Left renal cortex interstitium (tissue), 4 donors: Measurements from ENCODE around the gene KCNIP4. TPM values are rescaled to one million over a fixed set of nuclear protein-coding genes. Genes with fewer than 3 reads are reported as not detected.

Experiments
- DNase-seq, 4 donors: peaks; one replicate each; pipeline ENCODE4 v3.0.0-alpha.2; 2013; ENCODE audit warnings: low read depth in 4 of 4, low spot score in 2 of 4, missing footprints in 1 of 4
- polyA plus RNA-seq, 4 donors: library from polyadenylated mRNA; unstranded; fragments of 120-200 nt; gene quantifications; one replicate each; pipeline ENCODE4 v1.2.1, GENCODE V29; 2013; ENCODE audit not compliant: insufficient read length in 4 of 4

The KCNIP4 gene
- polyA plus RNA-seq, 4 donors: 12.3 to 15.6 (median 13.9) TPM

DNA sequence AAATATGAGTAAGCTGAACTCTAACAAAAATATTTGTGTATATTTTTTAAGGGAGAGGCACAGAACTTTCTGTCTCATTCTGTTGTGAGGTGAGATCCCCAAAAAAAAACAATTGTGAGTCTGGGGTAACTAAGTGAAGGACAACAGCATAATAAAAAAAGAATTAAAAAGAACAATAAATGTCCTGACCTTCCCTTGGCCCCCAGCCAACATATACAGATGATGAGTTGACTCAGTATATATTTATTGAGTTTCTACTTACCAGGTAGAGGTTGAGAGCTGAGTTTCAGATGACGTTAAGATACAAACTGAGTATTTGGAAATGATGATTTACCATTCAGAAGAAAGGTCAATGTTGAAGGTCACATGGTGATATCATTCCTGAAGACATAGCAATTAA, 239.5 kb downstream of the KCNIP4 start:
- DNase-seq: no peak

DNA sequence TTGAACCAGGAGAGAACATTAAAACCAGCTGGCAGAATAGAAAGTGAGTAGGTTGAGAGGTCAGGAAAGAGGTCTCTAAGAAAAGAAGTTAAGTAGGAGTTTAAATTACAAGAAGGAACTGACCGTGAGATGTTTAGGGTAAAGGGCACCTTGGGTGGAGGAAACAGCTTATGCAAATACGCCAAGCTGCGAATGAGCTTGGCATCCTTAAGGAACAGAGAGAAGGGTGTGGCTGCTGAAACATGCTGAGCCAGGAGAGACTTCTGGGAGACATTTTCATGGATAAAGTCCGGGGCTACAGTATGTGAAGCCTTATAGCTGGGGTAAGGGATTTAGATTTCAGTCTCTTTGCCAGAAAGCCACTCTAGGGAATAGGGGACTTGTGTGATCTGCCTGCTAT, 249.1 kb downstream of the KCNIP4 start:
- no peak for DNase-seq

DNA sequence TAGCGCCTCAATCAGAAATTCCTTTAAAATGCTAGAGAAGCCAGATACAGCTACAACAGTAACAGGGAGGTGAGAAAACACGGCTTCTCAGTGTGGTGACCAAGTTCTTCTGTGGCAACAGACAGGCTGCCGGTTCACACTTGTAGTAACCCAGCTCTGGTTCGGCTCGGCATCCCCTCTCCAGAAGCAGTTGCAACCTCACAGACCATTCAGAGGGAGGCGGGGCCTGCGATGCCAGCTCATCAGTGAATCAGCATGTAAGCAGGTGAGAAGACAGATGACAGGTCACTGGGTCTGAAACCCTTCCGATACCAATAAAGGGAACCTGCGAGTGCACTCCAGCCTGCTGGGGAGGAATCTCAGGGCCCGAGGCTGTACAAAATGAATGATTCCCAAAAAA, 251.0 kb downstream of the KCNIP4 start:
- no peak for DNase-seq

DNA sequence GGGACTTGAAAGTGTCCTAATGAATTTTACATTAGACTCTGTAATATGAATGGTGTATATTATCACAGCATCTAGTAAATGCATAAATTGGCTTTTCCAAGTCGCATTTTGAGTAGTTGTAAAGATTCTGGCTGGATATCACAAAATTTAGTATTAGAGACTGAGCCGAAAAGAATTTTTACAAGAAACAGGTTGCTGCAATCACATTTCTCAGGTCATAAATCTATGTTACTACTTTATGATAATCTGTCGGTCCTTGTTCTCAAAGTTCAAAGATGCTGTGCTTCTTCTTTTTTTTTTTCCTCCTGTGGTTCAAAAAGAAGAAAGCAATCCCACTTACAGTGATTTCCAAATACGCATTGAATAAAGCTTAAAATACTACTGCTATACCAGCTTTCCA, 253.4 kb downstream of the KCNIP4 start:
- no peak for DNase-seq

DNA sequence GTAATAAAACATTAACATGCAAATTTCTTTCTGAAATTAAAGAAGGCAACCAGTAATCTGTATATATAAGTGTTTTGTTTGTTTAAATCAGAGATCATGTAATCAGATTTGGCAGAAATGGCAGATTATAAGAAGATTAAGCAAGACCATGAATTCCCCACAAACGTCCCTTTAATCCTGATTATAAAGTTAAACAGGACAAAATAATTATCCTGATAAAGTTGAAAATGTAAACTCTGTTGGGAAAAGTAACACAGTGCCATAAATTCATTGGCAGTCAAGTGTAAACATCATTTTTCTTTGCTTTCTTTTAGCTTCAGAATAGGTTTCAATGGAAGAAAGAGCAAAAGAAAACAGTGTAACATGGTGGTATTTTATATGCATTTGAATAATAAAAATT, 256.3 kb downstream of the KCNIP4 start:
- no peak for DNase-seq

DNA sequence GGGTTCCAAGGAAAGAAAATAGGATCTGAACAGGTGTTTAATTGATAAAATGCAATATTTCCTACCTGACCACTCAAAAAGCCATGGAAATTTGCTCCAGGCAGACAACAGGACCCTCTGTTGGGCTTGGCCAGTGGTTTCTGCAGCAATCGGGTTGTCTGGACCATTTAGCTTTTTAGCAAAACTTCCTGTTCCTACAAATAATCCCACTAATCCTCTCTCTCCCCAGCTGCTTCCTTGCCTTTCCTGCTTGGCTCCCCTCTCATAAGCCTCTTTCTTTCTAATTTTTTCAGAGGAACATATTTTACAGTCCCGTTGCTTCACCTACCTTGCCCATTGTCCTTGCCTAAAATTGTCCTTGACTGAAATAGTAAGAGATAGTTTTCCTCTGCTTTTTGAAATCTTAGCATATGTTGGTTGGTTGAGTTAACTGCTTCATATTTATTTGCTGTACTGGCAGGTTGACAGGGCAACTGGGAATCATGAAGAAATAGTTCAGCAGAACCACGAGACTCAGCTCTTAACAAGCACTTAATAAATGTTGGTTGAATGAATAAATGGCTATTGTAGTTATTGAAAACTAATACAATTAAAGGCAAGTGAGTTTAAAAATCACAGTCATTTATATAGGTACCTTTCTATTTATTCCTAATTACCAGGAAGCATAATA, 259.8 kb downstream of the KCNIP4 start:
- DNase-seq: no peak

DNA sequence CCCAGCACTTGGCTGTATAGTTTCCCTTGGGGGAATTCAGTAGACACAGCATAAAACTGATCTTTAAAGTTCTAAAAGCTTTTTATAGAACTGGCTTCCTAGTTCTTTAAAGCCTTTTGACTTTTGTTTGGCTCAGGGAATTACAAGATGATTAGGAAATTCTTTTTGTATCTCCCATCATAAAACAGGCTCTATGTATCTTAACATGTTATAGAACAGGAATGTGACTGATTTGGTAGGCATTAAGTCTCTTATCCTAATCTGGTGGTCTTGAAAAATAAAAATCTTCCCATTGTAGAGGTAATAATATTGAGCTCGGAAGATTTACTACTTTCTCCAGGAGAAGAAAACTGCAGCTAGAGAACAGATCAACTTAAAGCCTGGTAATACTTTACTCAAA, 262.7 kb downstream of the KCNIP4 start:
- no peak for DNase-seq

DNA sequence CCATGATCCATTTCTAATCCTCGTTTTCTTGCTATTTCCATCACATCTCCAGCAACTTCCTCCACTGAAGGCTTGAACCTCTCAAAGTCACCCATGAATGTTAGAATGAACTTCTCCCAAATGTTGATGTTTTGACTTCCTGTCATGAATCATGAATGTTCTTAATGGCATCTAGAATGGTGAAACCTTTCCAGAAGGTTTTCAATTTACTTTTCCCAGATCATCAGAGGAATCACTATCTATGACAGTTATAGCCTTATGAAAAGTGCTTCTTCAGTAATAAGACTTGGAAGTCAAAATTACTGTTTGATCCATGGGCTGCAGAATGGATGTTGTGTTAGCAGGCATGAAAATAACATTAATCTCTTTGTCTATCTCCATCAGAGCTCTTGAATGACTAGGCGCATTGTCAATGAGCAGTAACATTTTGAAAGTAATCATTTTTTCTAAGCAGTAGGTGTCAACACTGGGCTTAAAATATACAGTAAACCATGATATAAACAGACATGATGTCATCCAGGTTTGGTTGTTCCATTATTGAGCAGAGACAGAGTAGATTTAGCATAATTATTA, 268.2 kb downstream of the KCNIP4 start:
- no peak for DNase-seq

DNA sequence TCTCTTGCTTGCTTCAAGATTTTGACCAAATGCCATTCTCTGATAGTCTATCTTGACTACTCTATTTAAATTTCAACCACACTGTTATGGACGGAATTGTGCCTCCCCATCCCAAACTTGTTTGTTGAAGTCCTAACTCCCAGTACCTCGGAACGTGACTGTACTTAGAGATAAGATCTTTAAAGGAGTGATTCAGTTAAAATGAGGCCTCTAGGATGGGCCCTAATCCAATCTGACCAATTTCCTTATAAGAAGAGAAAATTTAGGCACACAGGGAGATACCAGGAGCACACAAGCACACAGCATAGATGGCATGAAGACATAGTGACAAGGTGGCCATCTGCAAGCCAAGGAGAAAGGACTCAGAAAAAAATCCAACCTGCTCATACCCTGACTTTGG, 269.9 kb downstream of the KCNIP4 start:
- DNase-seq: no peak

DNA sequence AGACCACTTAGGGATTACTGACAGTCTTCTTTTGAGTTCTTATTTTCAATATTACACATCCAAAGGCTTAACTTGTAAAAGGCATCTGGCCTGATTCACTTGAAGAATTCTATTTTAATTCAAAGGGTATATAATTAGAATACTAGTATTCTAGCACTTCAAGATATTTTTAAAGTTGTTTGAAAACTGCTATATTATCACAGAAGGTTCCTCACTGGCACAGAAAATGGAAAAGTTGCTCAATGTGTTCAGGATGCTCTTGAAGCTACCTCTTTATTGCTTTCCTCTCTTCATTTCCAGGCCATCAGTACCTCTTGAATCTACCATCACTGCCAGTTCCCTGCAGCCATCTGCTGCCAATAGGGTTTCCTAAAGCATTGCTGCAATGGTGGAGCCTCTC, 271.4 kb downstream of the KCNIP4 start:
- no peak for DNase-seq

DNA sequence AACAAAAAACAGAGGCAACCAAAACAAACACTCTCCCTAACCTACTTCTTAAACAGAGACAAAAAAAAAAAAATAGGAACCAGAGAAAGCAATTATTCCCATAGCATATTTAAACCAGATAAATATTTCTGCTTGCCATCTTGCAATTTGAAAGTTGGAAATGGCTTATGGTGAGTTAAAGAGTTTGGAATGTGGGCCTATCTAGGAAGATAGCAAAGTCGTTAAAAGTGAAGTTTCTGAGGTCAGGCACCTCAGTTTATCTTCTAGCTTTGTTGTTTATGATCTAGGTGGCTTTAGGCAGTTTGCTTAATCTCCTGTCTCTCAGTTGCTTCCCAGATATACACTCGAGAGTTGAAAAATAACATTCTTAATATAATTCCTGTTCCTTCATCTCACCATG, 284.2 kb downstream of the KCNIP4 start:
- no peak for DNase-seq

DNA sequence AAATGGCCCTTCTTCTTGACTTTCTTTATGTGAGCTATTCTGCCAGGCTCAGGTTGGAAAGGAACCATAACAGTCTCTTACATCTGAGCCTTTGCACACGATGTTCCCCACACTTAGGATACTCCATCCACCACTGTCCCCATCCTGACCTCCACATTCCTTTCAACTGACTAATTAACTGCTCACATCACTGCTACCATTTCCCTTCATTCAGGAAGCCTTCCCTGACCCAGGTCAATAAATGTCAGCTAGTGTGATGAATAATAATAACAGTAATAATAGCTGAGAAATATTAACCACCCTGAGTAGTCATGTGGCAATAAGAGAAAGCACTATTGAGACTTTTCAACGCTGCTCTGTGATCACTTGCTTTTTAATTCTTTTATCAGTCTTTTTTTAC, 291.7 kb downstream of the KCNIP4 start:
- DNase-seq: no peak

DNA sequence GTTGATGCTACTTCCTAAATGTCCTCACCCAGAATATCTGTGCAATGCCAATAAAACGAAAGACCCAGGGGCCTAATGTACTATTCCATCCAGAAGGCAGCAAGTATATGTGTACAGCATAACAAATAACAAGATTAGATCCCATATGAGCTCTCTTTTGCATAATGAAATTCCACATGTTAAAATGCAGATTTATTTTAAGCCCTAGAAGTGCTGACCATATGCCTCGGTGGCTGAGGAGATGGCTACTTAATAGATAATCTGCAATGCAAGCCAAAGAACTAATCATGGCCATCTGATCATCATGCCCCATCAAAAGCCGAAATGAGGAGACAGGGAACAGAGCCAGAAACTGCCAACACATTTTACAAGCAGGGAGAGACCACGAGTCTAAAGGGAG, 293.5 kb downstream of the KCNIP4 start:
- DNase-seq: no peak

DNA sequence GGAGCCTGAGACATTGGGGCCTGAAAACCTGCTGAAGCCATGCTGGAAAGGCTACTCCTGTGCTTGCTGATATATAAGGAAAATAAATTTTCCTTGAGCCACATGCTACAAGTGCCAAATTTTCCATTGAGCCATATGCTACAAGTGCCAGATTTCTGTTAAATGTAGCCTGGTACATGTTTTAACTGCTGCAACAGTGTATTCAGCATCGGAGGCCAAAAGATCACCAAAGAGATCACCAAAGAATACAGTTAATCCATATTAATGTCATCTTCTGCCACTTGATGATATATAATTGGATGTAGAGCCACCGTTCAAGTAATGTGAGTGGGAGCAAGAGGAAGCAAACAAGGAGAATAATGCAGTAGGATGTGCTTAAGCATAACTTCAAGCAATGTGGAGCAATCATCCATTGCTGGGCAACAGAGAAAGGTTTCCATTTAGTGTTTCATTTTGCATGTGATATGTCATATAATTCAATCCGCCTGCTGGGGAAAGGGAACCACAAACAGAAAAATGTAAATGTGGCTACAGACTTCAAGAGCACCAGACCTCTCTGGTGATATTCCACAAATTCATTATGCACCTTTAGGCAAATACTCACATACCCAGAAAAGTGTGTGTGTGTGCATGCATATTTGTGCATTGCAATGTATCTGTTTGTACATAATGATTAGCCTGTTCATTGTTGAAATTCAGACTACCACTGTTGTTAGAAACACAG, 295.9 kb downstream of the KCNIP4 start:
- DNase-seq: no peak

DNA sequence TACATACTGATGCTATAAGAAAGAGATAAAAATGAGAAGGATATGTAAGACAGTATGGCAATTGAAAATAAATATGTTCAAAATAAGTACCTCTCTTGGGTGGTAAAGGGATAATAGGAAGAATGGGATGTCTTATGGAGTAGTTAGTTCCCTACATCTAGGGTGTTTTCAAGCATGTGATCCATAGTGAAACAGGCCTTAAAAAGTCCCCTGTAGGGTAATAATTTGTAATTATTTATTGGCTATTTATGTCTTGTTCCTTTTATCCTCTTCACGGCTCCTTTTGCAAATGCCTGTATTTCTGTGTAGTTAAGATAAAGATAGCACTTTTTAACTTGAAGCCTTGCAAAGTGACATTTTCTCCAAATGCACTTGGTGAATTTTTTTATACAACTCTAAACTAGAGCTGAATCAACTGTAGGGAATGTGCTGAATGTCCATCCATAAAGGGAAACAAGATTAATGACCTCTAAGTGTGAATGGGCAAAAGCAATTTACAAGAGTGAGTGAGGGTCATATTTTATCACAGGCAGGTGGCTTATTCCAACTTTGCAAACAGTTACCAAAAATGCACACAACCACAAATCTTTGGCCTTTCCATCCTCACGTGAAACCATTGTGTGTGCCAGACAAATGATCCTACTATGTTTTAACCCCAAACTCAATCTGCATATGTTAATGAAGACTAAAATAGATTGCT, 299.0 kb downstream of the KCNIP4 start:
- no peak for DNase-seq

DNA sequence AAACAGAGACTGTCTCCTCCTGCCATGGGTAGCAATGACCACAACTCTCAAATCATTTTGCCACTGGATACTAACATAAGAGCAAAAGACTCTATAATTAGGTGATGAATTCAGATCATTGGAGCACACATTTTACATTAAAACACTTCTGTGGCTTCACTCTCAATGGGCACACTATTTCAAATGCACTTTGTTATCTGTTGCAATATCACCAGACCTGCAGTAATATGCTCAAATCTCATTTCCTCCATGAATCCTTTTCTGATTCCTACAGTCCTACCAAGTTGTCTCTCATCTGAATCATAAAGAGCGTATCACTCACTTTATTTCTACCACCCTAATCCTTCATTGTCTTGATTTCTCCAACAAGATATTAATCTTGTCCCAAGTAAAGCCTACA, 302.8 kb downstream of the KCNIP4 start:
- DNase-seq: no peak

DNA sequence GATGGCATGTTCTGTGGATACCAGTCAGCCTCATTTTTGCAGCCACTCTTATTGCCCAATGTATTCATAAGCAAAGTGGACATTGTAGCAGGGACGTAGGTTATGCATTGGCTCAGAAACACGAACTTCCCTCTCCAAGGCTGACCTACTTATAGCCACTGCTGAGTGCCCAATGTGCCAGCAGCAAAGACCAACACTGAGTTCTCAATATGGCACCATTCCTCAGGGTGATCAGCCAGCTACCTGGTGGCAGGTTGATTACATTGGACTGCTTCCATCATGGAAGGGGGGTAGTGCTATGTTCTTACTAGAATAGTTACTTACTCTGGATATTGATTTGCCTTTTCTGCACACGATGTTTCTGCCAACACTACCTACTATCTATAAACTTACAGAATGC, 306.9 kb downstream of the KCNIP4 start:
- DNase-seq: no peak

DNA sequence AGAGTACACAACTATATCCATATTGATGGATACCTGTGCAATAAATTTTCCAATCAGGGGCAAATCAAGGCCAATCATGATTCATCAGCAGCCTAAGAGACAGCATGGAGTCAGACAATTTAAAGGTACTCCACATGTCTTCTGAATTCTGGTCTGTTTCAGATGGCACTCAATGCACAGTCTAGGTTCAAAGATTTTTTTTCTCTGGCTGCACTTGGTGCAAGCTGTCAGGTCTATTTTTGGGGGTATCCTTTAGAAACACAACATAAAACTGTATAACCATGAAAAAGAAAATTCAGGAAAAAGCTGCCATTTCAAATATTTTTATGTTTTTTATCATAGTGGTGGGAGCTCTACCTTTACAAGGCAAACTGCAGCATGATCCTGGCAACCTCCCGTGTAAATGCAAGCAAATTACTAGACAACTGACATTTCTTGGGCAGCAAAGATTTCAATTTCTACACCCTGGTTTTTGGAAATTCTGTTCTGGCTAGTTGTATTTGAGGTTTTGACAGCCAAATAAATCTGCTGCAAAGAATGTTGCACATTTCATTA, 310.3 kb downstream of the KCNIP4 start:
- DNase-seq: no peak

DNA sequence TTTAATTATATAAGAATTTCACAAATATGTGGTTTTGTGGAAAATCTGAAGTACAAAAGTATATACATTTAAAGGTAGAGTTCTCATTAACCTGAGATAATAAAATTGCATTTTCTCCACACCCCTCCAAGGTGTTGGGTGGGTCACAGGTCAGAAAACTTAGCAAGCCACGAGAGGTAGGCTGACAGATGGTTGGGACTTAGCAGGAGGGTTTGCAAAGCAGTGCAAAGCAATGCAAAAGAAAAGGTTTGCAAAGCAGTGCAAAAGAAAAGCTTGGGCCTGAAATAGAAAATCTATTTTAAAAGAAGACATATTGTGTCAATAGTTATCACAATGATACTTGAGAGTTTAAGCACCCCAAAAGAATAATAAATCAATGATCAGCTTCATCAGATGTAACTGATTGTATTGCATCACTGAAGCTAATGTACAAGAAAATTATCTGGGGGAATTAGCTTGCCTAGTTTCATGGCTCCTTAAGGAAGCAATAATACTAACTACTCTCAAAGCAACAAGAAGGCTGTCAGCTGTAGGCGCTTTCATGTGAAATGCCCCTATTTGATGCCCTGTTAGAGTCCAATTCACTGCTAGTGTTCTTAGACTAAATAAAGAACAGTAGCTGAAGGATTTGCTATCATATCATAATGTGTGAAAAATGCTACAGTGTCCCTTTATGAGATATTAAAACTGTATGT, 319.5 kb downstream of the KCNIP4 start:
- DNase-seq: no peak

DNA sequence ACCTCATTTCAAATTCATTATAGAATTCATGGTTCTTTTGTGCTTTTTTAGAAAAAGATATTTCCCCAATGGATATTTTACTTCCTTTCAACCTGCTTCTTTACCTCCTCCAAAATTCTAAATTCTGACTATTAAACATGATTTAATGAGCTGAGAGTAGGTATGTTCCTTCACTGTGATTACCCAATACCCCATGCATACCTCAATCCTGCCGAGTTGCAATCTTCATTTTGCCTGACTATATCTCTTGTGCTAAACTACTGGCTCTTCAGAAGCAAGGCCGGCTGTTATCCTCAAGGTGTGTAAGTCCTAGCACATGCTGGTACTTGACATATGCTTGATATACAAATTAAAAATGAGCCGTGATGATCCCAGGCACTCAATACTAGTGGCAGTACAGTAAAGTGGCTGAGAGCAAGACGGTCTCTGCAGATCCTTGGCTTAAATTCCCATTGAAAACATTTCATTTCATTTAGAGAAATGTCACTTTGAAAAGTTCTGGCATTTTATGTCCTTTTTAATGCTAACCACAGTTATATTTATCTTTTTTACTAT, 320.4 kb downstream of the KCNIP4 start:
- DNase-seq: no peak
